Mononuclear cell (primary cell): ENCODE measurements around the gene ARFGAP1. TPM values are rescaled to one million over a fixed set of nuclear protein-coding genes. Genes with fewer than 3 reads are reported as not detected.

Experiments used
- H3K27me3 ChIP-seq: 2 replicates; pipeline ENCODE4 v1.6.0; 2011; ENCODE audit warnings: low read length, control low read depth; ENCODE audit not compliant: insufficient read depth
- H3K4me1 ChIP-seq: 2 replicates; pipeline ENCODE4 v1.5.1; 2011; ENCODE audit warnings: mild to moderate bottlenecking, low read length, control low read depth; ENCODE audit not compliant: insufficient read depth
- H3K4me3 ChIP-seq: 2 replicates; pipeline ENCODE4 v1.5.1; 2011; ENCODE audit warnings: mild to moderate bottlenecking, low read length, moderate library complexity
- H3K9me3 ChIP-seq: 2 replicates; pipeline ENCODE4 v1.5.1; 2011; ENCODE audit warnings: low read depth, mild to moderate bottlenecking, control low read depth, low read length
- total RNA-seq: library from RNA; depleted of rRNA; stranded (reverse); fragments of >200 nt; gene quantifications from one replicate; pipeline ENCODE4 v1.2.3, GENCODE V29; 2012

ARFGAP1 gene
- total RNA-seq, 1 donor, result 36.4 TPM

DNA sequence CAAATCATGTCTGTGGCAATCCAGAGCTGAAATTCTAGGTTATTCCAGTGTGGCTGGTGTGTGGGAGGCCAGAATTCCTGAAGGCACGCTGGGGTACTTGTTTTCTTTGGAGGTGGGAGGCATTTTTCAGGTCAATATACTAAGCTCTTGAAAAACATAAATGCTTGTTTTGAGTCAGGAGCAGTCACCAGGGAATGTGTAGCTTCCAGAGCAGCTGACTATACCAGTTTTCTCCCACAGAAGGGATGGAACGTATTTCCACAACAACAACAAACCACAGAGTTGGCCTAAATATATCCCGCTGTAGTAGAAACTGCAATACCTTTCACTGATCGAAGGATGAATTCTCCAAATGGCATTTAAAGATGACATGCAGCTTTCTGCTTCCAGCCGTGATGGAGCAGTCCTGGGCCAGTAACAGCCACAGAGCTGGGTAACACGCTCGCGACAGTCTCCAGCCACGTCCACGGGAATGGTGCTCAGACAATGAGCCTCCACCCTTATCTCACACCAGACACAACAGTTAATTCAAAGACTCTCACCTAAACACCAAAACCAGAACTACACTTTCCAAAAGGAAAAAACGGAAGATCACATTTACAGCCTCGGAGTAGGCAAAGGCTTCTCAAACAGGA is 65.3 kb downstream of the ARFGAP1 start:
- H3K9me3 ChIP-seq, result peaks cover 6% of the 10 kb centered on the region
- no peaks in the 10 kb centered on the region for H3K4me1 ChIP-seq
- H3K4me3 ChIP-seq, result no peak overlapping the region
- H3K27me3 ChIP-seq, result no peaks in the 10 kb centered on the region

Other genes starting within 250 kb of the ARFGAP1 start
- gene YTHDF1, start 56.7 kb upstream of the ARFGAP1 start, total RNA-seq, result 34.0 TPM
- gene BIRC7, start 36.9 kb upstream of the ARFGAP1 start, total RNA-seq, result 0.21 TPM
- gene NKAIN4, start 18.4 kb upstream of the ARFGAP1 start, total RNA-seq, result not detected
- not detected for gene COL20A1, start 20.4 kb downstream of the ARFGAP1 start, total RNA-seq
- gene CHRNA4, start 88.5 kb downstream of the ARFGAP1 start, total RNA-seq, result not detected
- gene KCNQ2, start 199.8 kb downstream of the ARFGAP1 start, total RNA-seq, result under 0.01 TPM
- gene EEF1A2, start 226.3 kb downstream of the ARFGAP1 start, total RNA-seq, result 0.73 TPM
- gene PPDPF, start 248.0 kb downstream of the ARFGAP1 start, total RNA-seq, result 57.6 TPM